Forelimb muscle (tissue), 1 donor: ENCODE data around the gene ING5. TPM values are rescaled to one million over a fixed set of nuclear protein-coding genes. Genes with fewer than 3 reads are reported as not detected.
"Not testable (repeated sequence)": the region's sequence is repeated elsewhere in the genome, so short reads cannot be mapped to it uniquely, and the experiment has no call there.

Source experiments
- DNase-seq: peaks from one replicate; pipeline ENCODE4 v3.0.0-alpha.2; 2013; ENCODE audit warnings: low read depth
- polyA plus RNA-seq: library from polyadenylated mRNA; unstranded; fragments of 120-200 nt; gene quantifications from one replicate; pipeline ENCODE4 v1.2.1, GENCODE V29; 2013; ENCODE audit not compliant: insufficient read length

Gene ING5
- 25.0 TPM for polyA plus RNA-seq

GRCh38 chr2:241701399-241702154 is at the start of gene ING5:
Gene ING5, plus strand, starts transcription at chr2:241702039. Its CDS starts 27 bp downstream, at chr2:241702066.
- DNase-seq = no peak

- no peak for DNase-seq
These were observed 49.7 kb upstream of the ING5 start for GRCh38 chr2:241652142-241652541.

GRCh38 chr2:241652722-241653121 is 49.1 kb upstream of the ING5 start:
- no peak for DNase-seq

- DNase-seq = no peak
These were observed 48.6 kb upstream of the ING5 start for GRCh38 chr2:241653210-241653750.

- DNase-seq = no peak
These were observed 47.3 kb upstream of the ING5 start for GRCh38 chr2:241654551-241654950.

- no peak for DNase-seq
These were observed 46.2 kb upstream of the ING5 start for GRCh38 chr2:241655516-241656189.

GRCh38 chr2:241656190-241656741 is 45.6 kb upstream of the ING5 start:
- DNase-seq = no peak

- no peak for DNase-seq
These were observed 44.0 kb upstream of the ING5 start for GRCh38 chr2:241657786-241658254.

- DNase-seq = no peak
These were observed 43.5 kb upstream of the ING5 start for GRCh38 chr2:241658296-241658695.

GRCh38 chr2:241659150-241659739 is 42.6 kb upstream of the ING5 start:
- DNase-seq = peak; percentile 49

GRCh38 chr2:241660593-241661213 is 41.1 kb upstream of the ING5 start:
- DNase-seq = no peak

GRCh38 chr2:241662731-241663130 is 39.1 kb upstream of the ING5 start:
- DNase-seq = not testable (repeated sequence)

GRCh38 chr2:241665731-241666440 is 36.0 kb upstream of the ING5 start:
- no peak for DNase-seq

GRCh38 chr2:241666627-241667400 is 35.0 kb upstream of the ING5 start:
- DNase-seq = no peak

- no peak for DNase-seq
These were observed 33.5 kb upstream of the ING5 start for GRCh38 chr2:241668354-241668753.

- no peak for DNase-seq
These were observed 33.0 kb upstream of the ING5 start for GRCh38 chr2:241668839-241669238.

- no peak for DNase-seq
These were observed 31.3 kb upstream of the ING5 start for GRCh38 chr2:241670333-241671110.

- no peak for DNase-seq
These were observed 30.2 kb upstream of the ING5 start for GRCh38 chr2:241671457-241672240.
